ENCODE results near the gene TAS2R16. TPM values are rescaled to one million over a fixed set of nuclear protein-coding genes. Genes with fewer than 3 reads are reported as not detected.

TAS2R16 gene, protein sequence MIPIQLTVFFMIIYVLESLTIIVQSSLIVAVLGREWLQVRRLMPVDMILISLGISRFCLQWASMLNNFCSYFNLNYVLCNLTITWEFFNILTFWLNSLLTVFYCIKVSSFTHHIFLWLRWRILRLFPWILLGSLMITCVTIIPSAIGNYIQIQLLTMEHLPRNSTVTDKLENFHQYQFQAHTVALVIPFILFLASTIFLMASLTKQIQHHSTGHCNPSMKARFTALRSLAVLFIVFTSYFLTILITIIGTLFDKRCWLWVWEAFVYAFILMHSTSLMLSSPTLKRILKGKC
- total RNA-seq = not detected

DNA sequence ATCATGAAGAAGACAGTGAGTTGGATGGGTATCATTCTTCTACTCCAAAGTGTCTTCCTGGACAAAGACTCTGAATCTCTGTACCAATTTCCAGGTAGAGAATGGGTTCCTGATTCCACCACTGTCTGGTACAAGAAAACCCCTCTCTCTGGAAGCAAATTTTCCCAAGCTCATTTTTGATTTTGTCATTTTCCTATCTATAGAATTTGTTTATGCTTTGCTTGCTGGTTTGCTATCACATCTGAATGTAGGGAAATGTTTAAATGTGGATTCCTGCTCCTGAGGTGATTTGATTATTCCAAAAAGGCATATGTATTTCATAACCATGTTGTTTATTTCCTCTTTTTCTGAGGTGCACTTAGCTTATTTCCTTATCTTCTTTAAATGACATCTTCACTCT, at the start of gene TAS2R16:
TAS2R16 (minus strand) TSS at position 101 of the 400 bp plus-strand sequence; CDS start at position 35, 66 bp downstream.
- TF ChIP-seq CTCF (IDR thresholded peaks at IDR 0.05) = no peak
- Mint-ChIP-seq H3K4me3 (no peak within 1 kb of the TSS), H3K27me3 (no peaks in the 10 kb centered on the region), H3K27ac (no peak within 1 kb of the TSS), H3K9me3 (no peaks in the 10 kb centered on the region), H3K4me1 (ENCODE audit: low read depth) (no peaks in the 10 kb centered on the region), H3K36me3 (ENCODE audit: low read depth) (no peaks in the 10 kb centered on the region)
- ATAC-seq (no peak), DNase-seq (no peak)
- CTCF ChIA-PET = no interaction called here
- POLR2A ChIA-PET = no interaction called here
- intact Hi-C loops (cut with micrococcal nuclease) = no loop called here

DNA sequence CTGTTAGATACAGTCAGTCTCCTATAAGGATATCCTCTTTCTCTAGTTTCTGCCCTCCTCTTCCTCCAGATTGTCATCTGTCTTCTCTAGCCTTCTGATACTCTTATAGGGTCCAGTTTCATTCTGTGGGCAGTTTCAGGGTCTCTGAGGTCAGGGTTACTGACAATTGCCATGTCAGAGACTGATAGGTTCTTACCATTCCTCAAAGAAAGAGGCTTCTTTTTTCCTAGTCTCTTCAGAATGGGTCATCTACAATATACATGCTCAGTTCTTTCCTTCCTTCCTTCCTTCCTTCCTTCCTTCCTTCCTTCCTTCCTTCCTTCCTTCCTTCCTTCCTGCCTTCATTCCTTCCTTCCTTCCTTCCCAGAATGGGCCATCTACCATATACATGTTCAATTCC, 48.1 kb upstream of the TAS2R16 start:
- intact Hi-C loops (cut with micrococcal nuclease) = no loop called here
- Mint-ChIP-seq H3K27me3 (no peaks in the 10 kb centered on the region), H3K36me3 (ENCODE audit: low read depth) (no peaks in the 10 kb centered on the region), H3K9me3 (peaks cover 16% of the 10 kb centered on the region), H3K4me1 (ENCODE audit: low read depth) (no peaks in the 10 kb centered on the region), H3K27ac (no peak overlapping the region), H3K4me3 (no peak overlapping the region)
- no peak for TF ChIP-seq CTCF (IDR thresholded peaks at IDR 0.05)
- DNase-seq (no peak), ATAC-seq (no peak)
- POLR2A ChIA-PET = no interaction called here
- CTCF ChIA-PET = no interaction called here

- DNase-seq = no peak
- H3K36me3 Mint-ChIP-seq (ENCODE audit: low read depth) = no peaks in the 10 kb centered on the region
- no peaks in the 10 kb centered on the region for H3K4me1 Mint-ChIP-seq (ENCODE audit: low read depth)
- H3K9me3 Mint-ChIP-seq = peaks cover 10% of the 10 kb centered on the region
- ChIA-PET CTCF (no interaction called here), POLR2A (no interaction called here)
- no peak overlapping the region for H3K27ac Mint-ChIP-seq
- no peaks in the 10 kb centered on the region for H3K27me3 Mint-ChIP-seq
- TF ChIP-seq CTCF (IDR thresholded peaks at IDR 0.05) = no peak
- intact Hi-C loops (cut with micrococcal nuclease) = no loop called here
- H3K4me3 Mint-ChIP-seq = no peak overlapping the region
- no peak for ATAC-seq
These were observed 45.6 kb upstream of the TAS2R16 start for GRCh38 chr7:123041101-123041500.

DNA sequence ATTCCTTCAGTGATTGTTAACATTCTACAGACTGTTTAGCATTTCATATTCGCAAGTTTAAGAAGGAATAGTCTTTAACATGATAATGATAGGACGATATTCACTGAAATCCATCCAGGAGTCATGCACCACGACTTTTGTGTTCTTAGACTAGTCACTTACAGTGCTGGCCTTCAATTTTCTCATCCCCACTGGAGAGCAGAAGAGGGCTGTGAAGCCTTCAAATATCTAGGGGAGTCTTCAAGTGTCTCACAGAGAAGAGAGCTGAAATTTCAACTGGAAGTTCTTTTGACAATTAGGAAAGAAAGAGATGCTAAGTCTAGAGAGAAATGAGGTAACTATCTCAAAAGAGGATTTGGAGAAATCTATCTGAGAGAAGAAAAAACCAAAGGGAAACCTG, 43.8 kb upstream of the TAS2R16 start:
- no peaks in the 10 kb centered on the region for H3K4me1 Mint-ChIP-seq (ENCODE audit: low read depth)
- no peak for TF ChIP-seq CTCF (IDR thresholded peaks at IDR 0.05)
- no peaks in the 10 kb centered on the region for H3K27me3 Mint-ChIP-seq
- H3K27ac Mint-ChIP-seq = no peak overlapping the region
- DNase-seq (no peak), ATAC-seq (no peak)
- intact Hi-C loops (cut with micrococcal nuclease) = no loop called here
- ChIA-PET POLR2A (no interaction called here), CTCF (no interaction called here)
- H3K36me3 Mint-ChIP-seq (ENCODE audit: low read depth) = no peaks in the 10 kb centered on the region
- peaks cover 11% of the 10 kb centered on the region for H3K9me3 Mint-ChIP-seq
- no peak overlapping the region for H3K4me3 Mint-ChIP-seq

GRCh38 chr7:123034106-123034505, 38.6 kb upstream of the TAS2R16 start:
- H3K4me3 Mint-ChIP-seq = no peak overlapping the region
- DNase-seq = no peak
- ChIA-PET CTCF (no interaction called here), POLR2A (no interaction called here)
- no peaks in the 10 kb centered on the region for H3K36me3 Mint-ChIP-seq (ENCODE audit: low read depth)
- no peak overlapping the region for H3K27ac Mint-ChIP-seq
- no peak for TF ChIP-seq CTCF (IDR thresholded peaks at IDR 0.05)
- no peak for ATAC-seq
- peaks cover 14% of the 10 kb centered on the region for H3K9me3 Mint-ChIP-seq
- H3K27me3 Mint-ChIP-seq = no peaks in the 10 kb centered on the region
- intact Hi-C loops (cut with micrococcal nuclease) = no loop called here
- no peaks in the 10 kb centered on the region for H3K4me1 Mint-ChIP-seq (ENCODE audit: low read depth)

Measured in activated CD8-positive, alpha-beta T cell treated with anti-CD3 and anti-CD28 coated beads for 36 hours (primary cell).